ENCODE results near the gene SIKE1. TPM values are rescaled to one million over a fixed set of nuclear protein-coding genes. Genes with fewer than 3 reads are reported as not detected.
"Not testable (repeated sequence)": the region's sequence is repeated elsewhere in the genome, so short reads cannot be mapped to it uniquely, and the experiment has no call there.

SIKE1 gene
- total RNA-seq: 10 to 100 TPM; 68.1 to 68.7 TPM

- H3K4me1 Mint-ChIP-seq (ENCODE audit: low read depth): peaks cover 24% of the 10 kb centered on the region
- H3K27me3 Mint-ChIP-seq: no peaks in the 10 kb centered on the region
- CTCF ChIA-PET: interaction anchor here (0.7 to 1.2 kb wide), 3 partner anchors 10 to 60 kb away, joined by 3 read pairs; no protein-coding TSS in a partner anchor
- peaks cover 27% of the 10 kb centered on the region for H3K36me3 Mint-ChIP-seq (ENCODE audit: low read depth)
- peak within 1 kb of the TSS; percentile 100 for H3K4me3 Mint-ChIP-seq
- ATAC-seq (peak; percentile 99), DNase-seq (peak; percentile 97)
- H3K27ac Mint-ChIP-seq: peak within 1 kb of the TSS; percentile 99
- no peaks in the 10 kb centered on the region for H3K9me3 Mint-ChIP-seq
- intact Hi-C loops (cut with micrococcal nuclease): loop anchor here (2.0 kb wide), 1 partner anchor 24 kb away; the partner anchor contains the start of gene CSDE1
- TF ChIP-seq CTCF (IDR thresholded peaks at IDR 0.05): no peak
- POLR2A ChIA-PET: interaction anchor here (0.9 to 1.4 kb wide), 4 partner anchors 23 to 111 kb away, joined by 3 to 7 read pairs (median 4); partner anchors contain the start of genes CSDE1, DENND2C and NRAS
Measured at GRCh38 chr1:114780344-114781226, at the start of gene SIKE1. Gene SIKE1, minus strand, starts transcription at chr1:114780685. Its CDS starts 78 bp downstream, at chr1:114780607.

GRCh38 chr1:114830075-114830474 is 49.6 kb upstream of the SIKE1 start:
- POLR2A ChIA-PET; intact Hi-C loops (cut with micrococcal nuclease); H3K27ac Mint-ChIP-seq; H3K27me3 Mint-ChIP-seq; ATAC-seq; CTCF ChIA-PET; H3K36me3 Mint-ChIP-seq (ENCODE audit: low read depth); DNase-seq; H3K4me3 Mint-ChIP-seq; H3K9me3 Mint-ChIP-seq; H3K4me1 Mint-ChIP-seq (ENCODE audit: low read depth): not testable (repeated sequence)

GRCh38 chr1:114828251-114828650 is 47.8 kb upstream of the SIKE1 start:
- Mint-ChIP-seq H3K4me1 (ENCODE audit: low read depth) (no peaks in the 10 kb centered on the region), H3K27ac (no peak overlapping the region), H3K9me3 (peaks cover 6% of the 10 kb centered on the region), H3K27me3 (peaks cover 6% of the 10 kb centered on the region), H3K36me3 (ENCODE audit: low read depth) (no peaks in the 10 kb centered on the region), H3K4me3 (no peak overlapping the region)
- DNase-seq (no peak), ATAC-seq (no peak)
- ChIA-PET CTCF (no interaction called here), POLR2A (no interaction called here)
- intact Hi-C loops (cut with micrococcal nuclease): no loop called here
- TF ChIP-seq CTCF (IDR thresholded peaks at IDR 0.05): no peak

GRCh38 chr1:114821978-114822377 is 41.5 kb upstream of the SIKE1 start:
- no peak for ATAC-seq
- intact Hi-C loops (cut with micrococcal nuclease): no loop called here
- Mint-ChIP-seq H3K27me3 (peaks cover 5% of the 10 kb centered on the region), H3K4me3 (no peak overlapping the region), H3K4me1 (ENCODE audit: low read depth) (no peaks in the 10 kb centered on the region), H3K36me3 (ENCODE audit: low read depth) (no peaks in the 10 kb centered on the region), H3K27ac (no peak overlapping the region), H3K9me3 (peaks cover 17% of the 10 kb centered on the region)
- POLR2A ChIA-PET: no interaction called here
- no peak for DNase-seq
- TF ChIP-seq CTCF (IDR thresholded peaks at IDR 0.05): no peak
- CTCF ChIA-PET: interaction anchor here (1.0 kb wide), 1 partner anchor 77 kb away, joined by 3 read pairs; no protein-coding TSS in a partner anchor

GRCh38 chr1:114820392-114820791 is 39.9 kb upstream of the SIKE1 start:
- Mint-ChIP-seq H3K4me3 (no peak overlapping the region), H3K4me1 (ENCODE audit: low read depth) (no peaks in the 10 kb centered on the region), H3K9me3 (peaks cover 15% of the 10 kb centered on the region), H3K36me3 (ENCODE audit: low read depth) (no peaks in the 10 kb centered on the region), H3K27me3 (peaks cover 3% of the 10 kb centered on the region), H3K27ac (no peak overlapping the region)
- ATAC-seq (no peak), DNase-seq (no peak)
- CTCF ChIA-PET: no interaction called here
- POLR2A ChIA-PET: no interaction called here
- intact Hi-C loops (cut with micrococcal nuclease): no loop called here
- TF ChIP-seq CTCF (IDR thresholded peaks at IDR 0.05): no peak

Measured in activated CD8-positive, alpha-beta T cell treated with anti-CD3 and anti-CD28 coated beads for 36 hours (primary cell).